HG03439 (cell line): ENCODE results near the gene ERC2.

ENCODE experiments used
- ATAC-seq: cut with Tn5 transposase; IDR thresholded peaks from one replicate; pipeline ENCODE4 v1.9.1; 2021; ENCODE audit warnings: mild to moderate bottlenecking, moderate library complexity; ENCODE audit not compliant: unreplicated experiment

The ERC2 gene

DNA sequence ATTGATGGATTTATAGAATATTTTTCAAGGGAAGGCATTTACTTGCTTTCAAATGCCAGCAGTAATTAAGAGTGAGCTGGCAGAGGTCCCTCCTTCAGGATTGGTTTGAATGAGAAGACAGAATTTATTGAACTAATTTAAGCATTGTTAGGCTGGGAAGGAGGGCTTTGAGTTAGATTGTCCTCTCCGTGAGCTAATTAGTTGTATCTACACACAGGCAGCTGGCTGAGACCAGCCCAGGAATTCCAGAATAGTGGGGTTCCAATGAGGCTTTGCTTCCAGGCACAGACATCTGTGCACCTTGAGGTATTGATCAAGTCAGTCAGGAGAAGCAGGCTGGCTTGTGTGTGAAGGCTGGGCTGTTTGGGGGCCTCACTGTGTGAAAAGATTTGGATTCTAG is 857.1 kb downstream of the ERC2 start:
- no peak for ATAC-seq

DNA sequence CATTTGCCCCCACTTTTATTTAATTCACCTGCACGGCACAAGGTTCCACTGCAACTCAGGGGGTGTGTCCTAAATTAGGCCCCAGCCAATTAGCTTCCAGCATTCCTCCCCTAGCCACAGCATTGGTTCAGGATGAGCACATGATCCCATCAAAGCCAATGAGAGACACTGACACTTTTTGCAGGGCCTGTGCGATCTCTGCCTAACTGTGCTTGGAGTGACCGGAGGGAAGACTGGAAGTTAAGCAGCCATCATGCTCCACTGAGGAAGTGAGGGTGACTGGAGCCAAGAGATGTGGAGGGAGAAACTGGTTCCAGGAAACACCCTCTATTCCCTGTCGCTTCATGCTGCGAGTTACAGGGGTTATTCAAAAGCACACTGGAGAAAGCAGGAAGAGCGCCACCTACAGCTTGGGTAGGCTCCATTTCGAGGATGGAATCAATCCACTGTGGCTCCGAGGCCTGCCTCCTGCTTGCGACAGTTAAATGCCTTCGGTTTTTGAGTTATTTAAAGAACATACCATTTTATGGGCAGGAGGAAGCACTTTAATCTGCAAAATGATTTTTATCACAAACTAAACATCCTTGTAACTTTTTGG is 858.9 kb downstream of the ERC2 start:
- no peak for ATAC-seq

DNA sequence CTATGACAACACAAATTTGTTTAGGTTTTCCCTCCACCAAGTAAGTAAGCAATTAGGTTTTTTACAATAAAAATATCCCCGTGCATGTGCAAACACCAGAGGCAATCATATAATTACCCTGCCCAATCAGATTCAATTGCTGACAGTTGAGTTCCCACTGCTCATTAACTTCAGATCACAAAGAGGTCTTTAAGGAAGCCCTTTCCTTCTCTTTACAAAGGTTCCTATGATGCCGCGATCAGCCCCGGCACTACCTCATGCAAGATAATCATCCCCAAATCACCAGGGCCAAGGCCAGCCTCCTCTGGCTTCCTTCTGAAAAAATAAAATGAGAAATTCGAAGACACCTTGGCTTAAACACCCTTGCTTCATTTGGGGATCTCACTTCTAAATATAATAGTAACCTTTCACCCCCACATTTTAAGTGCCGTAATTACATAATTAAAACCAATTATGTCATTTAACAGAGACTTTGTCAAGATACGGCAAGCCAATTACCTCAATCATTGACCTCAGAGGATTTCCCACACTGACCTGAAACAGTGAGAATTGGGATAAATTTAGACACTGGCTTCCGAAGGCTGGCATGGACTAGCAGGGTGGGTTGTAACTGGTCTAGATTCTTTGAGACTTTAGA is 859.8 kb downstream of the ERC2 start:
- no peak for ATAC-seq

DNA sequence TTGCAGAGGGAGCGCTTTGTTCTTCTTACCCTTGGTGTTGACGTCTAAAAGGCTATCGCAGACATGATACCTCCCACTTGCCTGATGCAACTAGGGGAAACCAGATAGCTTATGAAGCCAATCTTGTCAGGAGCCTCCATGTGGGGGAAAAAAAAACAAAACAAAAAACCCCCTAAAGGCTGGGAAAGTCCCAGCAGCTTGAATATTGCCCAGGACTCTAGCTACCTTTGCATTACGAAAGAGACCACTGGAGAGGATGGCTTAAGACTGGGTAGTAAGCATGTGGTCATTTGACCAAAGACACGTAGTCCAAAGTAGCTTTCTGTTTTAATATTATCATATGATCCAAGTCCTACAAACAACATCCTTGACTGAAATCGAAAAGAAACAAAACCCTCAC is 860.4 kb downstream of the ERC2 start:
- peak; percentile 93 for ATAC-seq

DNA sequence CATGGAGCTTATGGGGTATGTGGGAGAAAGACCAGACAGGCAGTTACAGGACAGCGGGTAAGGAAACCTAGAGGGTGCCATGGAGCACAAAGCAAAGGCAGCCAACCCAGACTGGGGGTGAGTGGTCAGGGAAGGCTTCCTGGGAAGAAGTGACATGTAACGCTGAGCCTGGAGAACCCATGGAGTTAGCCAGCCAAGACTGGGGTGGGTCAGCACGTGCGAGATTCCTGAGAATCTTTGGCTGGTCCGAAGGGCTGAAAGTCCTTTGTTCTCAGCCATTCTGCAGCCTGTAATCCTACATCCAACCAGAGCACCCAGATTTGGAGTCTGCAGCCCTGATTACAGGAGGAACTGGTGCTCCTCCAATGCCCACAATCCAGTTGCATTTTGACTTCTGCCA is 861.1 kb downstream of the ERC2 start:
- no peak for ATAC-seq

DNA sequence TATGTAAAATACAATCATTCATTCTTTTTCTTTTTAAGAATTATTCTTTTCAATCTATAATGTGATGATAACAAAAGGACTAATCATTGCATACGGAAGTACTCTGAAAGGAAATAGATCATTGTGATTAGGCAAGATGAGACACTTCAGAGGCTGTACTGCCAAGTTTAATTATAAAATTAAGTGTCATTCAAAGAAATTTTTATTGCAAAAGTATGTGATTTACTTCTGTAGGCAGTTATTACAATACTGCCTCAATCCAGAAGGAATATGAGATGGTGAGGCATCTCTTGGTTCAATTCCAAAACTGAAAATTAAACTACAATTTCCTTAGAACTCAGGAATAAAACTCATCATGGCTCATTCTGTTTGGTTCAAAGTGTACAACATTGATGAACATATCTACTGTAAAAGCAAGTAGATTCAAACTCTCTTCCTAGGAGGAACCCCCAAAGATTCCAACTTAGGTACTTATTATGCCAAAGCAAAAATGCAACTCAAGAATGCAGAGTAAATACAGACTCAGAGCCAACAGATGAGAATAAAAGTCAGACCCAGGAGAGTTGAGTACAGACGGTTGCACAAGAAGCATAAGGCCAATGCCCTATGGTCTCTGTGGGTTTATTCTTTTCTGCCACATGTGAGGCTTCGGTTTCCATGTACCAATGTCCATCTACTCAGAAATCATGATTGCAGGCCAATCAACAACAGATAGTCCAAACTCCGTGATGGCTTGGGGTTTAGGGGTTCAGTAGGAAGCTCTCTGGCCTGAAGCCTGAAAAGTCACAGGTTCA is 862.6 kb downstream of the ERC2 start:
- no peak for ATAC-seq

DNA sequence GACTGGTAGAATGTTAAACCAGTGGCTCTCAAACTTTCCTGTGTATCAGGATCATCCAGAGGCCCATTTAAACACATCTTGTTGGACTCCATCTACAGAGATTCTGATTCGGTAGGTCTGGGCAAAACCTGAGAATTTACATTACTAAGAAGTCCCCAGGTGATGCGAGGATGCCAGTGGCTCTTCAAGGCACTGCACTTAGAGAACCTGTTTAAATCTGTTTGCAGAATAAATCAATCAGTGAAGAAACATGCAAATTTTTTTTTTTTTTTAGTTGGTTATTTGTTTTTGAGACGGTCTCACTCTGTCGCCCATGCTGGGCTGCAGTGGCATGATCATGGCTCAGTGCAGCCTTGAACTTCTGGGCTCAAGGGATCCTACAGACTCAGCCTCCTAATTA is 863.4 kb downstream of the ERC2 start:
- no peak for ATAC-seq

DNA sequence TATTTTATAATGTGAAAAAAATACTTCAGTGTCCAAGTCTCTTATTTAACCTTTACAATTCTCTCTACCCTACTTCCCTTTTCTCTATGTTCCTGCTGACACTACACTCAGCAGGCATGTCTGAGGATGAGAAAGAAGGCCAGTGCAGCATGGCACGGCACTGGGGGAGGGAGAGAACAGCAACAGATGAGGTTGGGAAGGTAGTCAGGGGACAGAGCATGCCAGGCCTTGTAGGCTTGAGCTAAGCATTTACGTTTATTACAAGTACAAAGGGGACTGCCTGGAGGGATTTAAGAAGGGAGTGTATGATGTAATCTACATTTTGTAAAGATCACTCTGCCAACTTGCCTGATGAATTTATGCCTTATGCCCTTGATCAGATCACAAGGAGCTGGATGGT is 863.9 kb downstream of the ERC2 start:
- ATAC-seq, result no peak

DNA sequence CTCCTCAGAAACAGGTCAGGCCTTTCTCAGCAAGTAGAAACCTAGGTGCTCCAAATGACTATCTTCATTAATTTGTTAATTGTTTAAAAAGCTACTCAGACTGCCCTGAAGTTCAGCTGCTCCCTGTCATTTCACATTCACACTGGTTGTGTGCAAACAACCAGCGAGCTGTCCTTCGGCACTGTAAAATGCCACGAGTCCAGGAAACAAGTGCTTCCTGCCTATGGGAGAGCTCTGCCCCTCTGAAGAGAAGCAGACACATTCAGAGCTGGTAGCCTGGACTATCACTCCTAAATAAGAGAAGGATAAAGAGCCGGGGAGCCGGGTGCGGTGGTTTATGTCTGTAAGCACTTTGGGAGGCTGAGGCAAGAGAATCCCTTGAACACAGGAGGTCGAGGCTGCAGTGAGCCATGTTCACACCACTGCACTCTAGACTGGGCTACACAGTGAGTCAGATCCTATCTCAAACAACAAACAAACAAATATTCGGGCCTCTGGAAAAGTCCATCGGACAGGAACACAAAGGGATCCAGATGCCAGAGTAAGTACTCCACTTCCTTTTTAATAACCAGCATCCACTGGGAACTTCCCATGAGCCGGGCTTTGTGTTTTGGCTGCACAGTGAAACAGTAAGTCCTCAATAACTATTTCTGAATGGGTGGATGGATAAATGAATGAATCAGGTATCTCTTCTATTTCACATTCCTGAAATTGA is 866.7 kb downstream of the ERC2 start:
- ATAC-seq, result no peak

DNA sequence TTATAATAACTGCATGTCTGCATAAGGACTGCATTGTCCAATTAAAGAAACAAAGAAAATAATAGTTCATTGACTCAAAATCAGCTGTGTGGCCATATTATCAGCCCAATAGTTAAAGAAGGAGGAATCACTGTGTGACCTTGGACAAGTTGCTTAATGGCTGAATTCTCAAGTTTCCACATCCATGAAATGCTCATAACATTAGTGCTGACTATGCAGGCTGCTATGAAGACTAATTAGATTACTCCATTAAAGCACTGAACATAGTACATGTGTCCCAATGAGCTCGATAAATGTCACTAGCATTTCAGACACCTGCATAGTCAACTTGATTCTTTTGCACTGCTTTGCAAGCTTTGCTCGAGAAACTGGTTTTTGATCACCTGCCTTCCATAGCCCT is 870.0 kb downstream of the ERC2 start:
- ATAC-seq, result no peak

DNA sequence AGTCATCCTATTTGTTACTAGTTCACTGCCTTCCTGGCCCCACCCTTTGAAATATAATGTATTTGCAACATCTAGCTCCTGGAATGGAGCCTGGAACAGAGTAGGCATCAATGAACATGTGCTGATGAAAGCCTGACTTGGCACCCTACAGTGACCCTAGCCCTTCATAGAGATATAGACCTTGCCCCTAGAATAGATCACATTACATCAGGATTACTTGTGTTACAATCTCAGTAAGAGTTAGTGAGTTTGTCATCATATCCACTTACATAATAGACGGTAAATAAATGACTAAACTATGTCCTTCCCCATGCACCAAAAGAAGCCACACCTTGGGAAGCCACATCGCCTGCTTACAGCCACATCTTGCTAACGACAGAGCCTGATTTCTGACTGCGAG is 870.6 kb downstream of the ERC2 start:
- no peak for ATAC-seq

DNA sequence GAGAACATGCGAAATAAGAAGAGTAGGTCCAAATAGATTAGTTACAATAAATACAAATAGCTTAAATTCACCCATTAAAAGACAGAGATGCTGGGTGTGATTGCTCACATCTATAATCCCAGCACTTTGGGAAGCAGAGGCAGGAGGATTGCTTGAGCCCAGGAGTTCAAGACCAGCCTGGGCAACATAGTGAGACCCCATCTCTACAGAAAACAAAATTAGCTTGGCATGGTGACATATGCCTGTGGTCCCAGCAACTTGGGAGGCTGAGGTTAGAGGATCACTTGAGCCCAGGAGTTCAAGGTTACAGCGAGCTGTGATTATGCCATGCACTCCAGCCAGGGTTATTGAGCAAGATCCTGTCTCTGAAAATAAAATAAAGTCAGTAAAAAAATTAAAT is 872.1 kb downstream of the ERC2 start:
- no peak for ATAC-seq

DNA sequence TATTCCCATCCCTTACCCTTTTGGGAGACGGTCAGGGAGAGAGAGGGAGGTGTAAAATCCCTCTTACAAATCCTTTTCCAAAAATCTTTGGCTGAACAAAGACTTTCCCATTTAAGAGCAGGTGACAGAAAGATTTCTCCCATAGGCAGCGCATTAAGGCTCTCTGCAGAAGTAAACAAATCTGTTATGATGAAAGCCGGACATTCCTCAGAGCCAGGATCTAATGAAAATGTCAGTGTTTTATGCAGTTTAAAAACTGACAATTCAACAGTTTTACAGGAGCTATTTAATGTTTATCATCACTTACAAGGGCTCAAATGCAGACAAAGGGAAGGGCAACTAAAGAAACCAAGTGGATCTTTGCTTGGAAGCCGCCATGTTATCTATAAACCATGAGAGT is 872.8 kb downstream of the ERC2 start:
- ATAC-seq, result no peak

DNA sequence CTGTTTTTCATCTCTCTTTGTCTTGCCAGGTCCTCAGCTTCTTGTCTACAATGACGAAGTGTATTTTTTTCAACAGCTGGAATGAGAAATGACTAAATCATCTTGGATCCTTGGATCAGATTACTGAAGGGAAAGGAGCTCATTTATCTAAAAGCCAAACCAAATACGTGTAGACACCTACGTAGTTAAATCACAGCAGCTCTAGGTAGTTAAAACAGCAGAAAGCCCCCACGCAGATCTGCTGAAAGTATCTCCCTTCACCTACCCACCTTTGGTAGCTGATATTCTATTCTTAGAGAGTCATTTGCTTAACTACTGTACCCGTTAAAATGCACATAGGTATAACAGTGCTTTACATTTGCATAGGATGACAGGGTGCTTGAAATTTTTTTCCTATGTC is 875.7 kb downstream of the ERC2 start:
- no peak for ATAC-seq

DNA sequence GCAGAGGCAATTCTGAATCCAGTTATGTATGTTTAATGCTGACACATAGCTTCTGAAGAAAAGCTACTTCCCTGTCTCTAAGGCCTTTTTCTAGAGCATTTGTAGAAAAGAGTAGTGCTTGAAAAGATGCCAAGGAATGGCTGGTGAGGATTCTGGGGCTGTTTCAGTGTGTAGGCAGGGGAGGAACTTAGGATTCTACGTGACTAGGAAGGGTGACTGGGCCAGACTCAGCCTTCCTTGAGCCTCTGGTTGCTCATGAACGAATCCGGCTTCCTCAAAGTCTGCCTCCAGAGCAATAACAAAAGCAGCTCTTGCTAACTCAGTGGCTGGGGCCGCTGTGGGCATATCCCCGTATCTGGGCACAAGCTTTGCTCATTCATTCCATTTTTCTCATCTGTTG is 876.4 kb downstream of the ERC2 start:
- ATAC-seq, result no peak

DNA sequence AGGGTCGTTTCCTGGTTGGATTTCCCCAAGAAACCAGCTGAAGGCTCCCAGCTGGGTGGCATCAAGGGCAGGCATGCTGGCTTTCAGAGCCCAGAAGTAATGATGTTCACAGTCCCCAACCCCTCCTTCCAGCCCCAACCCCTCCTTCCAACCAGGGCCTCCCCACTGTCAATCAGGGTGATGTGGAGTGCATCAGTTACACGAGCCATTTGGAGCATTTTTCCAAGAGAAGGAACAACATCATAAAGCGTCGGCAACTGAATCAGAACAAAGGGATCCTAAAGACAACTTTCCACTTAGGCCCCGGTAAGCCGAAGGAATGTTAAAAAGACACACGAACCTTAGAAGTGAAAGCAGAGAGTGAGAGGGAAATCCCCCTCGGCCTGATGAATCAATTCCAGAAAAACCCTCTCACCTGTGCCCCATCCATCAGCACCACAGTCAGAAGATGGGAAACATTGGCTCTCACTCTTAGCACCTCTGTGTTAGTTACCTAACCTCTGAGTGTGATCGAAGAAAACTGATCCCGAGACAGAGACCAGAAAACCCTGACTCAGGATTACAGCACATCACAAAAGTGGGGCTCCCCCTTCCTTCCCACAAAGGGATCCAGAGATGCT is 880.0 kb downstream of the ERC2 start:
- peak; percentile 54 for ATAC-seq

DNA sequence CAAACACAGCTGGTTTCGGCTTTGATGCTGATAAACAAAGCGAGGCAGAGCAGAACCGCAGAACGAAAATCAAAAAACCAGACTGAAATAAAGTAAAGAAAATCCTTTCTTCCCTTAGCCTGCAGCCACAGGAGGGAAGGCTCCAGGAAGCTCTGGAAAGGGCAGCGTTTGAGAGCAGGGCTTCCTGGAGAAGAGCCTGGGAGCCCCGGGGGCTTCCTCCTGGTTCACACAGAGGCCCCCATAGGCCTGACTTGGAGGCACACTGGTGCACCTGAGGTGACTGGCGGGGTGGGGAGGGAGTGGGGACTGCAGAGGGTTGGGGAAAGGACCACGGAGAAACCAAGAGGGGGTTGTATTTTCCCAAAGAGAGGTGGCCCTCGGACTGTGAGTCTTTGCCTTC is 882.4 kb downstream of the ERC2 start:
- no peak for ATAC-seq

DNA sequence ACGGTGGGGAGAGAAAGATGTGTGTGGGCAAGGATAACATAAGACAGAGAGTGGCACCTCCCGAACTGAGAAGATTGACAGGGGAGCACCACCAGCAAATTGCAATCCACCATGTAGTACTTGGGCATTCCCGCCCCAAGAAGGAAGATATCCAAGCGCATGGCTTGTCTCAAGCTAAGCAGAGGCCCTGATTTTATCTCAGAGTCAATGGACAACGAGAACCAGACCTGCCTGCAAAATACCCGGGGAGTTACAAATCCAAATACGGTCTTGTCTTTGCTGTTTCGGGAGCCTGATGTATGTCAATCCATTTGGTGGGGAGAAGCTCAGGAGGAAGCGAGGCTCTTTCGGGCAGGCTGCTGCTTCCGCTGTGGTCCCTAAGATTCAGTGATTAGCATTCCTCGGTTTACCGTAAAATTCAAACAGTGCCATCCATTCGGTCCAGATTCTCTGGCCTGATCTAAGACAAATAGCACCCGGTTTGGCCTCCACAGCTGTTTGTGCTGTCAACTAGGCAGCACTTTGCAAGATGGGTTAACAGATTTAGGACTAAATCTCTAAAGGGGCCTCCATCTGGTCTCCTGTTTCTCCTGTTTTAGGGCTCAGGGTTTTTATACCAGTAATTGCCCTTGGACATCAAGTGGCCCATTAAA is 883.4 kb downstream of the ERC2 start:
- ATAC-seq, result no peak

DNA sequence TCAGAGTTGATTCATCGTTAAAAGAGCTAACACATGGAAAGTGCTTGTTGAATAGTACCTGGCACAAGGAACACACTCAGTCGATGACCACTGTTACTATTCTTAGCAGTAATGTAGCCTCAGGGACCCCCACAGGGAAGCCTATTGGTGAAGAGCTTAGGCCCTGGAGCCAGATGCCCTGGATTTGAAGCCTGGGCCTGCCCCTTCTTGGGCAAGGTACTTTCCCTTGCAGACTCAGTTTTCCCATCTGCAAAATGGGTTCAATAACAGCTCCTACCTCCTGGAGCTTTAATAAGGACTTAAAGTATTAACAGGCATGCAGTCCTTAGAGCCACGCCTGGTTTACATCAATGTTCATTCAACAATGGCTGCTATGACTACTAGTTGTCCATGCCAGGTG is 884.2 kb downstream of the ERC2 start:
- ATAC-seq, result no peak

DNA sequence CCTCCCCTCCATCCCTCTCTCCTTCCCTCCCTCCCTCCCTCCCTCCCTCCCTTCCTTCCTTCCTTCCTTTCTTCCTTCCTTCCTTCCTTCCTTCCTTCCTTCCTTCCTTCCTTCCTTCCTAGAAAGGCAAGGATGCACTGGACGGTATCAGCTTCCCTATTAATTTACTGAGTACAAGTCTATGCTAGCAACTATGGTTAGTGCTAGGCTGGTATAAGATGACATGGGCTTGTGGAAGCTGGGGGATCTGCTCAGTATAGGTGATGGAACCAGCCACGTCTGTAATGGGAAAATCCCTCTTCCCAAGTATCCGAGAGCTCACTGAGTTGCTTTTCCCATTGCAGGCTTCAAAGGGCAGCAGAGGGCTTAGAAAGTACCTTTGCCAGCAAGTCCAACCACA is 884.8 kb downstream of the ERC2 start:
- no peak for ATAC-seq

DNA sequence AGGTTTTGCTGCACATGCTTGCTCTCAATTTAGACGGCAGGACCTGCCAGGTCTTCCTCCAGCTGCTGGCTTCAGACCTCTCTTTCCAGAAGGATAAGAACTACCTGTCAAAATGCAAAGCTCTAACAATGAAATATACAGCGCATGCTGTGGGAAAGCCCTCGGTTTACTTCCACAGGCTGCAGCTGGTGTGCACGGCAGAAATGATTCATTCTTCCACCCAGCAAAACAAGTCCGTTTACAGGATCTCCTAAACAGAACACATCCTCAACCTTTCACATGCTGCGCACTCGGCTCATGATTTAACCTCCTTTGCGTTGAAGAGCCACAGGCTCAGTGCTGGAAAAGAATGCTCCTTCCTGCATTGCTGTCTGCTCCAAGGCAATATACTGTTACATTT is 888.8 kb downstream of the ERC2 start:
- no peak for ATAC-seq
